CD8-positive, alpha-beta memory T cell (primary cell): ENCODE data around the gene MAPKAPK3. TPM values are rescaled to one million over a fixed set of nuclear protein-coding genes. Genes with fewer than 3 reads are reported as not detected.
A peak's percentile ranks its signal among the peaks of the same experiment; 100 is the strongest.

ENCODE experiments used
- CTCF ChIA-PET: fragments of 350-600 bp; sonication (Branson Sonifier 250); formaldehyde crosslinking; loops from one replicate; lab custom pipeline; 2021; ENCODE audit warnings: antibody characterized with exemption; lab: Charles Lee
- POLR2A ChIA-PET: fragments of 350-600 bp; sonication (Branson Sonifier 250); formaldehyde crosslinking; loops from one replicate; lab custom pipeline; 2021; ENCODE audit warnings: antibody characterized with exemption; lab: Charles Lee
- DNase-seq, 5 donors: peaks; one replicate each; pipeline versions ENCODE4 v3.0.0 to v3.0.0-alpha.2; 2020 to 2022; ENCODE audit warnings: mixed read lengths in 1 of 5
- H3K27ac ChIP-seq: one replicate; pipeline ENCODE4 v1.7.0; 2013; ENCODE audit warnings: low read depth, mild to moderate bottlenecking, low read length, moderate library complexity
- H3K27me3 ChIP-seq: 2 replicates; pipeline ENCODE4 v1.7.0; 2013; ENCODE audit warnings: low read length, mild to moderate bottlenecking; ENCODE audit not compliant: insufficient read depth, poor library complexity, severe bottlenecking
- H3K36me3 ChIP-seq: 2 replicates; pipeline ENCODE4 v1.7.0; 2013; ENCODE audit warnings: mild to moderate bottlenecking, low read length, moderate library complexity; ENCODE audit not compliant: insufficient read depth
- H3K4me1 ChIP-seq: 2 replicates; pipeline ENCODE4 v1.7.0; 2013; ENCODE audit warnings: mild to moderate bottlenecking, low read length, moderate library complexity; ENCODE audit not compliant: insufficient read depth
- H3K4me3 ChIP-seq: 2 replicates; pipeline ENCODE4 v1.7.0; 2013; ENCODE audit warnings: mild to moderate bottlenecking, low read length
- H3K9me3 ChIP-seq: 2 replicates; pipeline ENCODE4 v1.7.0; 2013; ENCODE audit warnings: mild to moderate bottlenecking, low read length
- H3K27ac Mint-ChIP-seq, 8 donors: one replicate each; pipeline ENCODE4 v1.8.0; 2020 to 2021; ENCODE audit warnings: mixed read lengths in 8 of 8, mild to moderate bottlenecking in 6 of 8, inconsistent platforms in 3 of 8, moderate library complexity in 3 of 8
- H3K27me3 Mint-ChIP-seq, 2 donors: one replicate each; pipeline ENCODE4 v1.8.0; 2020 to 2021; ENCODE audit warnings: mixed read lengths in 2 of 2, mild to moderate bottlenecking in 1 of 2, moderate library complexity in 1 of 2
- H3K36me3 Mint-ChIP-seq, 3 donors: one replicate each; pipeline ENCODE4 v1.8.0; 2020 to 2021; ENCODE audit warnings: mixed read lengths in 3 of 3, inconsistent platforms in 1 of 3, mild to moderate bottlenecking in 1 of 3
- H3K4me1 Mint-ChIP-seq, 3 donors: one replicate each; pipeline ENCODE4 v1.8.0; 2020 to 2021; ENCODE audit warnings: mixed read lengths in 3 of 3, inconsistent platforms in 1 of 3, mild to moderate bottlenecking in 1 of 3
- H3K4me3 Mint-ChIP-seq, 7 donors: one replicate each; pipeline ENCODE4 v1.8.0; 2020 to 2021; ENCODE audit warnings: mixed read lengths in 7 of 7, mild to moderate bottlenecking in 6 of 7, moderate library complexity in 4 of 7, inconsistent platforms in 2 of 7
- H3K9me3 Mint-ChIP-seq, 5 donors: one replicate each; pipeline ENCODE4 v1.8.0; 2020 to 2022; ENCODE audit warnings: mixed read lengths in 5 of 5, mild to moderate bottlenecking in 3 of 5, moderate library complexity in 2 of 5, inconsistent platforms in 1 of 5
- polyA plus RNA-seq: library from polyadenylated mRNA; unstranded; fragments of 300-500 nt; fragmentation: Illumina TruSeq; gene quantifications from one replicate; pipeline ENCODE4 v1.2.3, GENCODE V29; 2021
- total RNA-seq, 2 experiments: library from RNA; stranded (reverse); gene quantifications; one replicate each; pipeline ENCODE4 v1.2.3, GENCODE V29; 2021

The MAPKAPK3 gene
- total and polyA plus RNA-seq, 3 experiments from 2014 or later: 57.0 to 156 (median 153) TPM

GRCh38 chr3:50609763-50610085, 7.2 kb upstream of the MAPKAPK3 start:
- CTCF ChIA-PET: interaction anchor here (1.4 to 21.6 kb wide), 5 partner anchors 9 to 43 kb away, joined by 3 to 724 read pairs (median 15); partner anchors contain the start of genes C3orf18 and HEMK1
- Histone ChIP-seq H3K4me1 (peaks cover 64% of the 10 kb centered on the region), H3K36me3 (peaks cover 51% of the 10 kb centered on the region), H3K27me3 (no peaks in the 10 kb centered on the region), H3K4me3 (peak overlapping the region; percentile 98), H3K27ac (peak overlapping the region; percentile 84), H3K9me3 (no peaks in the 10 kb centered on the region)
- no peaks in the 10 kb centered on the region for H3K9me3 Mint-ChIP-seq
- no peak for DNase-seq
- POLR2A ChIA-PET: interaction anchor here (0.9 to 6.7 kb wide), 5 partner anchors 10 to 41 kb away, joined by 3 to 56 read pairs (median 29); partner anchors contain the start of genes C3orf18 and HEMK1
- peaks cover 79 to 89% (median 82%) of the 10 kb centered on the region in 3 donors for H3K4me1 Mint-ChIP-seq
- H3K27ac Mint-ChIP-seq: peak overlapping the region; percentile 91 to 99 (median 95)
- H3K36me3 Mint-ChIP-seq: peaks cover 20 to 44% (median 28%) of the 10 kb centered on the region in 3 donors
- no peaks in the 10 kb centered on the region for H3K27me3 Mint-ChIP-seq
- H3K4me3 Mint-ChIP-seq: peak overlapping the region; percentile 82 to 97 (median 97)

GRCh38 chr3:50610181-50610971, 6.6 kb upstream of the MAPKAPK3 start:
- peak overlapping the region; percentile 84 for H3K27ac ChIP-seq
- peak in 2 of 5 donors; percentile 26 to 27 for DNase-seq
- H3K36me3 ChIP-seq: peaks cover 45% of the 10 kb centered on the region

DNA sequence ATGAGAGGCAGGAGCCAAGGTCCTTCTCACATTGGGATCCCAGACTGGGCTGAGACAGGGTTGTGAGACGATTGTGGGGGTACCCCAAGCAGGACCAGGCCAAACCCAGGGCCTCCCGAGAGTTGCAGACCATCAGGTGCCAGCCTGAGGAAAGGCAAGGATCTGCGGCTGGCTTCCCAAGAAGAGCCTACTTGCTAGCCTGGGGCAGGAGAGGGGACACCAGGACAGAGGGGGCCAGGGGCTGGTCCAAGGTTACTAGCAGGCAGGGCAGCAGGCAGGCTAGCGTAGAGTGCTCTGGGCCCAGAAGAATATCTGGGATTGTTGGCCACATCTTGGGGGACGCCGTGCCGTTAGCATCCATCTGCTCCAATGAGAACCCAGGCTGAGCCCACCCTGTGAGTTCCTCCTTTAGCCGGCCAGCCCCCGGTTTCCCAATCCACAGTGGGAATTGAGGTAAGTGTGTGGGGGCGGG, 5.9 kb upstream of the MAPKAPK3 start:
- ChIA-PET POLR2A (interaction anchor here (1.0 to 4.2 kb wide), 8 partner anchors 11 to 774 kb away, joined by 5 to 48 read pairs (median 21); partner anchors contain the start of genes C3orf18, HEMK1 and MANF), CTCF (interaction anchor here (1.1 to 21.6 kb wide), 10 partner anchors 9 to 779 kb away, joined by 3 to 724 read pairs (median 12); partner anchors contain the start of genes C3orf18 and HEMK1)
- Mint-ChIP-seq H3K27me3 (no peaks in the 10 kb centered on the region), H3K4me1 (peaks cover 70 to 81% (median 73%) of the 10 kb centered on the region in 3 donors), H3K27ac (peak overlapping the region; percentile 91 to 99 (median 95)), H3K9me3 (no peaks in the 10 kb centered on the region), H3K4me3 (peak overlapping the region; percentile 82 to 97 (median 97)), H3K36me3 (peaks cover 15 to 32% (median 20%) of the 10 kb centered on the region in 3 donors)
- Histone ChIP-seq H3K4me3 (peak overlapping the region; percentile 98), H3K9me3 (no peaks in the 10 kb centered on the region), H3K4me1 (peaks cover 63% of the 10 kb centered on the region), H3K36me3 (peaks cover 38% of the 10 kb centered on the region), H3K27ac (peak overlapping the region; percentile 84), H3K27me3 (no peaks in the 10 kb centered on the region)
- no peak for DNase-seq

More at GRCh38 chr3:50610181-50610971, 6.6 kb upstream of the MAPKAPK3 start:
- H3K9me3 ChIP-seq: no peaks in the 10 kb centered on the region
- peak overlapping the region; percentile 91 to 99 (median 95) for H3K27ac Mint-ChIP-seq
- ChIA-PET POLR2A (interaction anchor here (0.9 to 6.7 kb wide), 5 partner anchors 10 to 41 kb away, joined by 3 to 56 read pairs (median 29); partner anchors contain the start of genes C3orf18 and HEMK1), CTCF (interaction anchor here (1.4 to 21.6 kb wide), 5 partner anchors 9 to 42 kb away, joined by 3 to 724 read pairs (median 15); partner anchors contain the start of genes C3orf18 and HEMK1)
- H3K36me3 Mint-ChIP-seq: peaks cover 19 to 37% (median 26%) of the 10 kb centered on the region in 3 donors
- peaks cover 63% of the 10 kb centered on the region for H3K4me1 ChIP-seq
- H3K27me3 ChIP-seq: no peaks in the 10 kb centered on the region
- peaks cover 72 to 83% (median 75%) of the 10 kb centered on the region in 3 donors for H3K4me1 Mint-ChIP-seq
- peak overlapping the region; percentile 98 for H3K4me3 ChIP-seq
- no peaks in the 10 kb centered on the region for H3K27me3 Mint-ChIP-seq
- H3K4me3 Mint-ChIP-seq: peak overlapping the region; percentile 82 to 97 (median 97)
- no peaks in the 10 kb centered on the region for H3K9me3 Mint-ChIP-seq

DNA sequence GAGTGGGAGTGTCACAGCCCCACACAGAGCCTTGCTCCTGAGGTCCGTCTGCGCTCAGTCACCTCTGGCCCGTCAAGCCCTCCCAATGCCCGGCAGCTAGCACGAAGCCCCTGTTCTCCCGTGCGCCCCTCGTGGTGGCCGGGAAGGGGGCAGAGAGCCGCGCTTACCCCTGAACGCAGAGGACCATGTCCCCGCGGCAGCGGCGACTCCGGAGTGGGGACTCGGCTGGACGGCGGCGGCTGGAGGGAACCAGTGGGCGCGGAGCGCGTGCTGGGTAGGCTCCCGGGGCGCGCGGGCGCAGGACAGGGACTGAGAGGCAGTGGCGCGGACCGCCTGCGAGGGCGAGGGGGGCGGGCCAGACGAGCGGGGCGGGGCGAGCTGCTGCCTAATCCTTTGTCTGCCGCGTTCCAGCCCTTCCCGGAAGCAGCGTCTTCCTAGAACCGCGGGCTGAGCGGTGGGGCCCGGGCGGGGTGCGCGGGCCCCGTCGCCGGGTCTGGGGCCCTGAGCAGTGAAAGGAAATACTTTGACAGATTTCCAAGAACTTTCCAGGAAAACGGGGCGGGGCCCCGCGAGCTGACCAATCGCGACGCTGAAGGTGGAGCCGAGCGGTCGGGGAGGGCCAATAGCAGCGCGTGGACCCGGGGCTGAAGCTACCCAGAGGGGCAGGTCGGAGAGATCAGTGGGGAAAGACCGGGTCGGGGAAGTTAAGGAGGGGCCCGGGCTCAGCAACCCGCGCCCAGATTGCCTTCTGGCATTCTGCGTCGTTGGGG, 5.3 kb upstream of the MAPKAPK3 start, which contains the start of gene CISH:
Gene CISH (minus strand): TSS at position 311 of the 770 bp plus-strand sequence. CDS start 124 bp downstream, at position 187.
- H3K27ac ChIP-seq: peak within 1 kb of the TSS; percentile 84
- DNase-seq: peak; percentile 90 to 92 (median 92)
- ChIA-PET CTCF (interaction anchor here (0.6 to 21.6 kb wide), 9 partner anchors 10 to 778 kb away, joined by 3 to 724 read pairs (median 9); partner anchors contain the start of genes C3orf18 and HEMK1), POLR2A (interaction anchor here (0.7 to 4.2 kb wide), 8 partner anchors 11 to 774 kb away, joined by 3 to 48 read pairs (median 14); partner anchors contain the start of genes C3orf18, HEMK1 and MANF)
- peaks cover 61% of the 10 kb centered on the region for H3K4me1 ChIP-seq
- H3K4me3 ChIP-seq: peak within 1 kb of the TSS; percentile 98
- H3K9me3 Mint-ChIP-seq: no peaks in the 10 kb centered on the region
- peaks cover 34% of the 10 kb centered on the region for H3K36me3 ChIP-seq
- no peaks in the 10 kb centered on the region for H3K27me3 Mint-ChIP-seq
- H3K27me3 ChIP-seq: no peaks in the 10 kb centered on the region
- H3K4me1 Mint-ChIP-seq: peaks cover 69 to 81% (median 73%) of the 10 kb centered on the region in 3 donors
- H3K4me3 Mint-ChIP-seq: peak within 1 kb of the TSS; percentile 82 to 97 (median 97)
- H3K36me3 Mint-ChIP-seq: peaks cover 13 to 29% (median 15%) of the 10 kb centered on the region in 3 donors
- H3K9me3 ChIP-seq: no peaks in the 10 kb centered on the region
- H3K27ac Mint-ChIP-seq: peak within 1 kb of the TSS; percentile 91 to 99 (median 95)

- peak in 3 of 5 donors; percentile 17 to 42 (median 20) for DNase-seq
- Mint-ChIP-seq H3K27ac (peak overlapping the region; percentile 91 to 99 (median 95)), H3K4me1 (peaks cover 62 to 74% (median 68%) of the 10 kb centered on the region in 3 donors), H3K36me3 (peaks cover 11 to 26% (median 13%) of the 10 kb centered on the region in 3 donors), H3K9me3 (no peaks in the 10 kb centered on the region), H3K4me3 (peak overlapping the region; percentile 82 to 97 (median 97)), H3K27me3 (no peaks in the 10 kb centered on the region)
- ChIA-PET CTCF (interaction anchor here (0.6 to 21.6 kb wide), 15 partner anchors 10 to 777 kb away, joined by 3 to 724 read pairs (median 6); partner anchors contain the start of genes C3orf18 and HEMK1), POLR2A (interaction anchor here (0.7 to 4.2 kb wide), 9 partner anchors 12 to 773 kb away, joined by 3 to 48 read pairs (median 18); partner anchors contain the start of genes C3orf18, HEMK1 and MANF)
- H3K4me1 ChIP-seq: peaks cover 54% of the 10 kb centered on the region
- H3K36me3 ChIP-seq: peaks cover 27% of the 10 kb centered on the region
- no peaks in the 10 kb centered on the region for H3K9me3 ChIP-seq
- peak overlapping the region; percentile 98 for H3K4me3 ChIP-seq
- peak overlapping the region; percentile 84 for H3K27ac ChIP-seq
- H3K27me3 ChIP-seq: no peaks in the 10 kb centered on the region
Observed at GRCh38 chr3:50612234-50612882, 4.6 kb upstream of the MAPKAPK3 start.

- no peaks in the 10 kb centered on the region for H3K9me3 Mint-ChIP-seq
- ChIA-PET CTCF (interaction anchor here (0.7 to 21.6 kb wide), 18 partner anchors 8 to 266 kb away, joined by 3 to 724 read pairs (median 5); partner anchors contain the start of genes C3orf18 and HEMK1), POLR2A (interaction anchor here (1.3 to 4.2 kb wide), 5 partner anchors 13 to 43 kb away, joined by 4 to 48 read pairs (median 24); partner anchors contain the start of gene HEMK1)
- H3K27me3 ChIP-seq: no peaks in the 10 kb centered on the region
- peak overlapping the region; percentile 91 to 99 (median 95) for H3K27ac Mint-ChIP-seq
- peak overlapping the region; percentile 82 to 97 (median 97) for H3K4me3 Mint-ChIP-seq
- peaks cover 19% of the 10 kb centered on the region for H3K36me3 ChIP-seq
- H3K4me1 ChIP-seq: peaks cover 51% of the 10 kb centered on the region
- H3K27me3 Mint-ChIP-seq: no peaks in the 10 kb centered on the region
- peaks cover 57 to 71% (median 64%) of the 10 kb centered on the region in 3 donors for H3K4me1 Mint-ChIP-seq
- peak overlapping the region; percentile 98 for H3K4me3 ChIP-seq
- peak overlapping the region; percentile 84 for H3K27ac ChIP-seq
- H3K36me3 Mint-ChIP-seq: peaks cover 8 to 20% (median 12%) of the 10 kb centered on the region in 3 donors
- peak in 1 of 5 donors; percentile 19 for DNase-seq
- H3K9me3 ChIP-seq: no peaks in the 10 kb centered on the region
Observed at GRCh38 chr3:50612970-50613846, 3.7 kb upstream of the MAPKAPK3 start.
